Esophagus muscularis mucosa (tissue), 4 donors: ENCODE data around the gene ITFG2.

ENCODE experiments used
- CTCF ChIP-seq, 3 experiments: fragments of 200-600 bp in 2 of 3; fragments of 450-650 bp in 1 of 3; sonication (generic) in 2 of 3; IDR thresholded peaks; one replicate each; pipeline ENCODE4 v1.5.1; 2017 to 2019; ENCODE audit warnings: antibody characterized with exemption in 3 of 3, mild to moderate bottlenecking in 2 of 3, moderate library complexity in 1 of 3
- EP300 ChIP-seq: sonication (generic); formaldehyde crosslinking; IDR thresholded peaks from one replicate; pipeline ENCODE4 v1.6.1; 2017; ENCODE audit warnings: antibody characterized with exemption
- POLR2A ChIP-seq: fragments of 450-650 bp; IDR thresholded peaks from one replicate; pipeline ENCODE4 v1.6.1; 2017; ENCODE audit warnings: antibody characterized with exemption, moderate library complexity, mild to moderate bottlenecking, low read depth
- POLR2AphosphoS5 ChIP-seq, 2 donors: sonication (generic); formaldehyde crosslinking; IDR thresholded peaks; one replicate each; pipeline ENCODE4 v1.6.1; 2017; ENCODE audit warnings: antibody characterized with exemption in 2 of 2

GRCh38 chr12:2794191-2794735 is 18.2 kb upstream of the ITFG2 start:
- no peak for TF ChIP-seq CTCF (IDR thresholded peaks at IDR 0.05)
- no peak for TF ChIP-seq POLR2A
- no peak for TF ChIP-seq EP300
- TF ChIP-seq POLR2AphosphoS5 (IDR thresholded peaks at IDR 0.05) = no peak
